HG02885 (cell line): ENCODE measurements around the gene SP7.
"Not testable (repeated sequence)": the region's sequence is repeated elsewhere in the genome, so short reads cannot be mapped to it uniquely, and the experiment has no call there.

ENCODE experiments used
- ATAC-seq: cut with Tn5 transposase; IDR thresholded peaks from one replicate; pipeline ENCODE4 v1.9.1; 2021; ENCODE audit warnings: mild to moderate bottlenecking; ENCODE audit not compliant: unreplicated experiment, poor library complexity

The SP7 gene

DNA sequence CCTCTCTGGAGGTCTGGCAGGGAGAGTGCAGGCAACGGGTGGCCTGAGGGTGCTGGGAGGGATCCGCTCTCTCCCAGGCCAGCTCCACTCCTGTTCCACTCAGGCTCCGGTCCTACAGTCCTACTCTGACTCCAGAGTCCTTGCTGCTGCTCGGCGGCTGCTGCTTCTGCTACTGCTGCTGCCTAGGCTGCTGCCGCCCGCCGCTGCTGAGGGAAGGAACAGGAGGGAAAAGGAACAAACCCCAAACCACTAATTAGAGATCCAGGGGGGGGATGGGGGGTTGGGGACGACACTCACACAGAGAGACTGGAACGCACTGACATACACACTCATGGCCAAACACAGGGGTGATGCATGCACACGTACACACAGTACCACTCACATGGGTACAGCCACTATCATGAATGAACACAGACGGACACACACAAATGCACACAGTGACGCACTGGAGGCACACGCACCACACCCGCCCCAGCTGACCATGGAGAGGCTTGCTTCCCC is at the start of gene SP7:
TSS of gene SP7 (minus strand) at position 174 of the 501 bp plus-strand sequence. CDS start 708 bp downstream, outside the sequence.
- no peak for ATAC-seq

DNA sequence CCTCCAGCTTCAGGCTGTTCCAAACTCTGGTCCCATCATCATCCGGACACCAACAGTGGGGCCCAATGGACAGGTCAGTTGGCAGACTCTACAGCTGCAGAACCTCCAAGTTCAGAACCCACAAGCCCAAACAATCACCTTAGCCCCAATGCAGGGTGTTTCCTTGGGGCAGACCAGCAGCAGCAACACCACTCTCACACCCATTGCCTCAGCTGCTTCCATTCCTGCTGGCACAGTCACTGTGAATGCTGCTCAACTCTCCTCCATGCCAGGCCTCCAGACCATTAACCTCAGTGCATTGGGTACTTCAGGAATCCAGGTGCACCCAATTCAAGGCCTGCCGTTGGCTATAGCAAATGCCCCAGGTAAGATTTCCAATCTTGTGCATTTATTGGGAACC is 47.1 kb upstream of the SP7 start:
- ATAC-seq = no peak

DNA sequence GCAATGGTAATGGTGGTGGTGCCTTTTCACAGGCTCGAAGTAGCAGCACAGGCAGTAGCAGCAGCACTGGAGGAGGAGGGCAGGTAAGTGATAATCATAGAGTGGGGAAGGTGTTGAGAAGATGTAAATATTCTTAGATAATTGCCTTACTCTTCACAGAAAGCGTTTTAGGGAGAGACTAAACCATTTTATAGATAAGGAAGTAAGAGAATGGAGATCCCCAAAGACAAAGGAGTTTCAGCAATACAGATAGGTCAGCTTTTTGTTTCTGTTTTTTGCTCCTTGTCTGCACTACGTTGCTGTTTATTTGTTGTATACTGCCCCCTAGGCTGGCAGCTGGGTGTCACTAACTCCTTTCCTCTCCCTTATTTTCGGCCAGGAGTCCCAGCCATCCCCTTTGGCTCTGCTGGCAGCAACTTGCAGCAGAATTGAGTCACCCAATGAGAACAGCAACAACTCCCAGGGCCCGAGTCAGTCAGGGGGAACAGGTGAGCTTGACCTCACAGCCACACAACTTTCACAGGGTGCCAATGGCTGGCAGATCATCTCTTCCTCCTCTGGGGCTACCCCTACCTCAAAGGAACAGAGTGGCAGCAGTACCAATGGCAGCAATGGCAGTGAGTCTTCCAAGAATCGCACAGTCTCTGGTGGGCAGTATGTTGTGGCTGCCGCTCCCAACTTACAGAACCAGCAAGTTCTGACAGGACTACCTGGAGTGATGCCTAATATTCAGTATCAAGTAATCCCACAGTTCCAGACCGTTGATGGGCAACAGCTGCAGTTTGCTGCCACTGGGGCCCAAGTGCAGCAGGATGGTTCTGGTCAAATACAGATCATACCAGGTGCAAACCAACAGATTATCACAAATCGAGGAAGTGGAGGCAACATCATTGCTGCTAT is 45.8 kb upstream of the SP7 start:
- ATAC-seq = no peak

DNA sequence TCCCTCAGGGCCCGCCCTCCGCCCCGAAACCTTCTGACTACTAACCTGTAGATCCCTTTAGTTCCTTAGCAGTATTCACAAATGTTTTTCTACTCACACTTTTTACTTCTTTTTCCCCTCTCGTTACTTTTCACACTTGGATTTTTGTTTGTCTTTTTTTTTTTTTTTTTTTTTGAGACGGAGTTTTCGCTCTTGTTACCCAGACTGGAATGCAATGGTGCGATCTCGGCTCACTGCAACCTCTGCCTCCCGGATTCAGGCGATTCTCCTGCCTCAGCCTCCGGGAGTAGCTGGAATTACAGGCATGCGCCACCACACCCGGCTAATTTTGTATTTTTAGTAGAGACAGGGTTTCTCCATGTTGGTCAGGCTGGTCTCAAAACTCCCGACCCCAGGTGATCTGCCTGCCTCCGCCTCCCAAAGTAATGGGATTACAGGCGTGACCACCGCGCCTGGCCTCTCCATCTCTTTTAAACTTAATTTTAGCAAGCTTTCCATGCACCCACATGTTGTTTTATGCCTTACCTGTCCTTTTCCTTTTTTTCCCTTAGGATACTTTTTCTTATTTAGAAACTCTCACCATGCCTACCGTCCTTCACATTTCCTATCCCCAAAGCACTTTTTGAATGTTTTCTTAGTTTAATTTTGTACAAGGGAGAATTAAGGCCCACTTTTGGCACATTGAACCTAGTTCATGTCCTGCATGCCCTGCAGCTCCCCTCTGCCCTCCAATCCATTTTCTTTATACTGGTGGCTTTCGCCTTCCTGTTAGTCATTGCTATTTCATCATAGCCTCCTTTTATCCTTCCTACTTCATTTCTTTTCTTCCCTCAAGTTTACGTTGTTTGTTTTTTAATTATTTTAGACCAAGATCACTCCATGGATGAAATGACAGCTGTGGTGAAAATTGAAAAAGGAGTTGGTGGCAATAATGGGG is 44.9 kb upstream of the SP7 start:
- no peak for ATAC-seq

DNA sequence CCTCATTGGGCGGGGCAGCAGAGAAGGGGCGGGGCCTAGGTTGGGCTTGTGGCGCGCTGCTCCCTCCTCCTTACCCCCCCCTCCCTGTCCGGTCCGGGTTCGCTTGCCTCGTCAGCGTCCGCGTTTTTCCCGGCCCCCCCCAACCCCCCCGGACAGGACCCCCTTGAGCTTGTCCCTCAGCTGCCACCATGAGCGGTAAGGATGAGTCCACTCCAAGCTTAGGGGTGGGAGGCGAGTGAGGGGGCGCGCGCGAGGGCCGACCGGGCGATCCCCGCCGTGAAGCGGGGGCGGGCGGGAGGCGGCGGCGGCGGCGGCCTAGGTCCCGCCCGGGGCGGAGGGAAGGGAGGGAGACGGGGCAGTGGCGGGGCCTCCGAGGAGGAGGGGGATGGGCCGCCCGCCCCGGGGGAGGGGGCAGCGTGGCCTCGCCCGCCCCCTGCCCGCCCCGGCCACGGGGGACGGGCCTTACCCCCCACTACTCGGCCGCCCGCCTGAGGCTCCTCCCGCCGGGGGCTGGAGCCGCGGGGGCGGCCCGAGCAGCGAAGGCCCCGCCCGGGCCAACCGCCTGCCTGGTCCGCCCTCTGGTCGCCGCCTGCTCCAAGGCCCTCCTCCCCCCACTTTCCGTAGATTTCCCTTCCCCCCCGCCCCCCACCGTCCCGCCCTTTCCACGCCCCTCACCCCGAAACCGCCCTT is 44.1 kb upstream of the SP7 start, which contains the start of gene SP1:
TSS of gene SP1 (plus strand) at position 73 of the 690 bp plus-strand sequence. CDS start at position 189, 116 bp downstream.
- ATAC-seq = peak; percentile 48

DNA sequence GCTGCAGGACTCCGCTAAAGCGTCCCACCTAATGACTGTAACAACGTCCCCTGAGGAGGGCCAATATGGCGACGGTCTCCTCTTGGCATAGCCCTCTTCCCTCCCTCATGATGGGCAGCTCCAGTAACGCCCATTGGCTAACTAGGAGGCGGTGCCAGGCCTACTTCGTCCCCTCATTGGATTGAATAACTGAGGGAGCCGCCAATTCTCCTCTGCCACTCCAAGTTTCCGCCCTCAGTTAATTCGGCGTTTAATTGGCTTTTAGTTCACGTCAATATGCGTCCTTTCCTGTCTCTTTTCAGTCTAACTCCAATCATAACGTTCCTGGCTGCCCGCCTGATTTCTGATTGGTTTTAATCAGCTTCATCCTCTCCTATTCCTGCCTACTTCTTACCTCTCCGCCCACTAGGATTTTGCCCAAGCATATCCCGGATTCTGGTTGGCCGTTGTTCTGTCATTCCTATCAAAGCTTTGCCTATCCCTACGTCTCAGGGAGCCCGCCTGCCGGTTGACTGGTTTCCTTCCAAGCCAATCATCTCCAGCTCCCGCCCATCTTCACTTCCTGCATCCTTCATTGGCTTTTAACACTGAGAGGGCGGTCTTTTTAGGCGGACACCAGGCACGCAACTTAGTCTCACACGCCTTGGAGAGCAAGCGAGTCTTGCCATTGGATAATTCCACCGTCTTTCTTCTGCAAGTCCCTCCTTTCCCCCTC is 43.4 kb upstream of the SP7 start:
- peak; percentile 73 for ATAC-seq

DNA sequence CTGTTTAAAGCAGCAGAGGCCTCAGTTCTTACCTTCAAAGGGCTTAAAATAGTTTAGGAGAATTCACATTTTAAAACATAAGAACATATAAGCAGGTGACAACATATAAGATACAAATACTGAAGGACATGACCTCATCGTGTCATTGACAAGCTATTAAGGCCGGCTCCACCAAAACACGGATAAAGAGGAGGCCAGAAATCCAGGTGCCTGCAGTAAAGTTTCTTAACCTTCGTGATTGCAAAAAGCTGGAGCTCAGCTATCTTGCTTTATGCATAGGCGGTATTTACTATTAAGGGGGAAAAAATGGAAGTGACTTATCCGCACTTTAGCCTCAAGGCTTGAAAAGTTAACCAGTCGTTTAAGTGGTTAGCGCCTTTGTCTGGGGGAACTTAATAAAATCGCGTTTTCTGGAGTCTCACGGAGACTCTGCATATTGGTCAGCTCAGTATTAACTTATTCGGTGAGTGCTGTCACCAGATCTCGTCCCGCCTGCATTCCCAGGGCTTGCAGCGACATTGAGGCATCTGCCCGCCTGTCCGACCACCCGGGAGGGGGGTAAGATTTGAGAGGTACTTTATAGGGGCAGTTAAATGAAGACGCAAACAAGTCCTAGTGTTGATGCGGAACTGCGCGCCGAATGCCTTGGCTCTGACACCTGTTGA is 42.7 kb upstream of the SP7 start:
- no peak for ATAC-seq

DNA sequence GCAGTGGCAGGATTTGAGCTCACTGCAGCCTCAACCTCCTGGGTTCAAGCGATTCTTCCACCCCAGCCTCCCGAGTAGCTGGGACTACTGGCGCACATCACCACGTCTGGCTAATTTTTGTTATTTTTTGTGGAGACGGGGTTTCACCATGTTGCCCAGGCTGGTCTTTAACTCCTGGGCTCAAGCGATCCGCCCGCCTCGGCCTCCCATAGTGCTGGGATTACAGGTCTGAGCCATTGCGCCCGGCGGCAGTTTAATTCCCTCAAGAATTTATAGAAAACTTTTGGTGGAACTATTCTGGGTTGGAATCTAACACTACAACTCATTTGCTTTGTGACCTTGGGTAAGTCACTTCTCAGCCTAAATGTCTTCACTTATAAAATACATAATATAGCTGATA is 42.1 kb upstream of the SP7 start:
- no peak for ATAC-seq

DNA sequence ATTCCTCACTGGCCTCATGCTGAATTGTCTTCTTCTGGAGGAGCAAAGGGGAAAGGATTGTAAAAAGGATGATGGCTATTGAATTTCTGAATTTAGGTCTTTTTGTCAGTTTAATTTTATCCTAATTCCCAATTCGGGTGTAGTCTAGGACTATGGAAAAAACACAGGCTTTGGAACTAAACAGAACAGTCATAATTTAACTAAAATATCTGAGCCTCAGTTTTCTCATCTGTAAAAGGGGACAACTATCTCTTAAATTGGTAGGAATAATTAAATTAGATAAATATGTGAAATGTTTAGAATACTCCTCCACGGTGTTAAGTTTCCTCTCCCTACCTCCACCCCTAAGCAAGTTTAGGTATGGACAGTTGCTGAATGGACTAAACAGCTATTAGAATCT is 40.6 kb upstream of the SP7 start:
- ATAC-seq = no peak

DNA sequence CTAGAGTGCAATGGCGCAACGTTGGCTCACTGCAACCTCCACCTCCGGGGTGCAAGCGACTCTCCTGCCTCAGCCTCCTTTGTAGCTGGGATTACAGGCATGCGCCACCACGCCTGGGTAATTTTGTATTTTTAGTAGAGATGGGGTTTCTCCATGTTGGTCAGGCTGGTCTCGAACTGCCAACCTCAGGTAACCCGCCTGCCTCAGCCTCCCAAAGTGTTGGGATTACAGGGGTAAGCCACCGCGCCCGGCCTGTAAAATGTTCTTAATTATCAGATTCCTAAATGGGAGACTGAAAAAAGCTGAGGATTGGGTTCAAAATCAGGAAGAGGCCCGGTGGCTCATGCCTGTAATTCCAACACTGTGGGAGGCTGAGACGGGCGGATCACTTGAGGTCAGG is 38.1 kb upstream of the SP7 start:
- ATAC-seq = not testable (repeated sequence)

DNA sequence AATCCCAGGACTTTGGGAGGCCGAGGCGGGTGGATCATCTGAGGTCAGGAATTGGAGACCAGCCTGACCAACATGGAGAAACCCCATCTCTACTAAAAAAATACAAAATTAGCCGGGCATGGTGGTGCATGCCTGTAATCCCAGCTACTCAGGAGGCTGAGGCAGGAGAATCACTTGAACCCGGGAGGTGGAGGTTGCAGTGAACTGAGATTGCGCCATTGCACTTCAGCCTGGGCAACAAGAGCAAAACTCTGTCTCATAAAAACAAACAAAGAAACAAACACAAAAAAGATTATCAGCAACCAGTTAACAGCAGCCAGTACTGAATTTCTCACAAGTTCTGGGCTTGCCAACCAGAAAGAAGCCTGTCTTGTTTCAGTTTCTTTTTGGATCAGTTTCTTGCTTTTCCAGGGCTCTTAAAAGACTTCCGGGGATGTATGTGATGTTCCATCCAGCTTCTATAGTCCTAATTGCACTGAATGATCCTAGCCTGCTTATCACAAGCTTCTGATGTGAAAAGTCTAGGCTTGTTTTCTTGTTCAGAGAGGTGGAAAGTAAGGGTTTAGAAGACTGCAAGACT is 37.5 kb upstream of the SP7 start:
- not testable (repeated sequence) for ATAC-seq

DNA sequence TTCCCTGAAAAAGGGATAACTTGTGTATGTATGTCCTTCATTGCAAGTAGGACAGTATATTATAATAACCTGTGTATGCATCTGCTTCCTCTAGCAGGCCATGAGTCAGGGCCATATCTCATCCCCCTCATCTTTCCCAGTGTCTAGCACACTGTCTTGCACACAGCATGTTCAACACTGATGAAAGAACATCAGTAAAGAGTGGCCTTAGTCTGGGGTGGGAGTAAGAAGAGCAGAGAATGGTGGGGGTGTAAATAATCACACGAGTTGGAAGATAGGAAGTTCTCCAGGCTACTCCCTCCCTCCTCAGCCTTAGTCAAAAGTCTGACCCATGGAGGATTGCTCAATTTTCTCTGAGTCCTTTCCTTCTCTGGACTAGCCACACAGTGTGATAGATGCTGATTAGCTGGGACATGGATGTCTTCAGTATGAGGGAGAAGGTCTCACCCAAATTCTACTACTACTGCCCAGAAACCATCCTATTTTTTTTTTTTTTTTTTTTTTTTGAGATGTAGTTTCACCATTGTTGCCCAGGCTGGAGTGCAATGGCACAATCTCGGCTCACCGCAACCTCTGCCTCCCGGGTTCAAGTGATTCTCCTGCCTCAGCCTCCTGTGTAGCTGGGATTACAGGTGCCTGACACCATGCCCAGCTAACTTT is 29.2 kb upstream of the SP7 start:
- no peak for ATAC-seq

DNA sequence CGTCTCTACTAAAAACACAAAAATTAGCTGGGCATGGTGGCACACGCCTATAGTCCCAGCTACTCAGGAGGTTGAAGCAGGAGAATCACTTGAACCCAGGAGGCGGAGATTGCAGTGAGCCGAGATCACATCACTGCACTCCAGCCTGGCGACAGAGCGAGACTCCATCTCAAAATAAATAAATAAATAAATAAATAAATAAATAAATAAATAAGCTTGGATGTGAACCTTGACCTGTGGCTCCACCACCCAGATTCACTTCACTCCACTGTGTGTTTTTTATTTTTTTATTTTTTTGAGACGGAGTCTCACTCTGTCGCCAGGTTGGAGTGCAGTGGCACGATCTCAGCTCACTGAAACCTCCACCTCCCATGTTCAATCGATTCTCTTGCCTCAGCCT is 25.5 kb upstream of the SP7 start:
- ATAC-seq = not testable (repeated sequence)

DNA sequence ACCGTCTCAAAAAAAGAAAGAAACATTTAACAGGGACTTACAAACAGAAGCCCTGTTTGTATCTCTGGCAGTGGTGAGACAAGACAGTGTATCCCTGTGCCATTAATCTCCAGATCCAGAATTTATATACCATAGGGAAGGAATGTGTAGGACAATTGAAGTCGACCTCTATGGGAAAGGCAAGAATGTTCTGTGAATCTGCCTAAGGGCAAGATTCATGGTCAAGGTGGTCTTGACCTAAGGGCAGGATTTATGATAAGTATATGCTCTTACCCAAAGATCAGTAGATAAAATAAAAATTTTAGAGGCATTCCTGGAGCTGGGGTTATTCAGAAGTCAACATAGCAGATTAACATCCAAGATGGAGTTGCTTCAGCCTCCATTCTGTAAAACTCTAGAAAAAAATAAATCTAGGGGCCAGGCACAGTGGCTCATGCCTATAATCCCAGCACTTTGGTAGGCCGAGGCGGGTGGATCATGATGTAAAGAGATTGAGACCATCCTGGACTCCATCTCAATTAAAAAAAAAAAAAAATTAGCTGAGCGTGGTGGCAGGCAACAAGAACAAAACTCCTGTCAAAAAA is 22.8 kb upstream of the SP7 start:
- ATAC-seq = no peak

DNA sequence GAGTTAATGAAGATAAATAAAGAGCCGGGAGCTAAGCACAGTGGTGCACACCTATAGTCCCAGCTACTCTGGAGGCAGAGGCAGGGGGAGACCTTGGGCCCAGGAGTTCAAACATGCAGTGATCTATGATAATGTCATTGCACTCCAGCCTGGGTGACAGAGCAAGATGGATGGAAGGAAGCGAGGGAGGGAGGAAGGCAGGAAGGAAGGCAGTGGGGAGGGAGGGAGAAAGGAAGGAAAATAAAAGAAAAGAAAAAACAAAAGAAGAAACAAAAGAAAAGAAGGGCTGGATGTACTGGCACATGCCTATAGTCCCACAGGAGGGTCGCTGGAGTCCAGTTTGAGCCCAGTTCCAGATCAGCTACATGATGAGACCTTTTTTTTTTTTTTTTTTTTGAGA is 19.0 kb upstream of the SP7 start:
- no peak for ATAC-seq

DNA sequence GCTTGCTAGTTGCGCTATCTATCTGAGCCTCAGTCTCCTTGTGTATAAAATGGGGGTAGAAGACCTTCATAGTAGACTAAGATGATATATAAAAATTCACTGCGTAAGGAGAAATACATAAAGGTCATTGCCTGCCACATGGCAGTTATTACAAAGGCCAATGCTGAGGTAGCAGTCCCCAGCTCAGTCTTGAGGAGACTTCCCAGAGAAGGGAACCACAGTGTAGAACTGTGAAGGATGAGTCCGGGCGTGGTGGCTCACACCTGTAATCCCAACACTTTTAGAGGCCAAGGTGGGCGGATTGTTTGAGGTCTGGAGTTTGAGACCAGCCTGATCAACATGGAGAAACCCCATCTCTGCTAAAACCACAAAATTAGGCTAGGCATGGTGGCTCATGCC is 17.1 kb upstream of the SP7 start:
- no peak for ATAC-seq

DNA sequence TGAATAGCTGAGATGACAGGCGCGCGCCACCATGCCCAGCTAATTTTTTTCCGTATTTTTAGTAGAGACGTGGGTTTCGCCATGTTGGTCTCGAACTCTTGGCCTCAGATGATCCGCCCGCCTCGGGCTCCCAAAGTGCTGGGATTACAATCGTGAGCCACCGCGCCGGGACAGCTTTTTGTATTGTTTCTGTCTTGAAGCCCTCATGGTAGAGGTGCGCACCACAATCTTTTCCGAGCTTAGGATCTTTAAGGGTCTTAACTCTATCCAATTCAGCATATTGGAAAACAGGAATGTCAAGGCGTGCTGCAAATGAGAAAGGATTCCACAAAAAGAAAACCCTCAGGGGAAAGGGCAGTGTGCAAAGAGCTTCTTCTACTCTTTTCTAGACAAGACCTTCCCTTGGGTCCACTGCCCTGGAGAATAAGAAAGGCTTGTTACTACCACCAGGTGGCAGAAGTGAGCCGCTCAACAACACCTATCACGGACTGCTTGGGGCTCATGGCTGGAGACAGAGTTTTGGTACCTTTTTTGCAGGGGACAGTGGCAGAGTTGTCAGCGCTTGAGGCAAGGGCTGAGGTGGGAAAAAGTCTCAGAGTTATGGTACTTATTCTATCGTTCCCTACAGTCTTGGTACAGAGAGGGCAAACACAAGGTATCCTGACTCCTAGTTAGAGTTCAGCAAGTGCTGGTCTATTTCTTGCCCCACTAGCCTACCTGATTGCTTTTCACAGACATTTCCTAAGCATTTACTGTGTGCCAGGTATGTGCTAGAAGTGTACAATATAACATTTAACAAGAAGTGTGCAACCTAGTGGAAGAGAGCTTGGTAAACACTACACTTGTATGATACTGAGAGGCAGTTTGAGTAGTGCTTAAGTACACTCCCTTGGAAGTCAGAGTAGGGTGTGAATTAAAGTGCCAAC is 16.4 kb upstream of the SP7 start:
- no peak for ATAC-seq
